SK-MEL-5 (cell line): ENCODE measurements around the gene HIGD1B. TPM values are rescaled to one million over a fixed set of nuclear protein-coding genes. Genes with fewer than 3 reads are reported as not detected.

Experiments
- DNase-seq: peaks from one replicate; pipeline ENCODE4 v3.0.0-alpha.2; 2016; ENCODE audit warnings: low read depth, low spot score
- in situ Hi-C: cut with HindIII; loops from 2 replicates; pipeline ENCODE4 v1.10.0; 2016; ENCODE audit warnings: low sequenced_read_pairs, high pct_unique_total_duplicates, low pct_unique_long_range_greater_than_20kb
- total RNA-seq: library from RNA; depleted of rRNA; stranded (reverse); fragments of >200 nt; shearing (Covaris generic); gene quantifications from 2 replicates; pipeline ENCODE4 v1.2.3, GENCODE V29; 2014

Gene HIGD1B
- total RNA-seq, 1 experiment from 2014 or later: not detected

DNA sequence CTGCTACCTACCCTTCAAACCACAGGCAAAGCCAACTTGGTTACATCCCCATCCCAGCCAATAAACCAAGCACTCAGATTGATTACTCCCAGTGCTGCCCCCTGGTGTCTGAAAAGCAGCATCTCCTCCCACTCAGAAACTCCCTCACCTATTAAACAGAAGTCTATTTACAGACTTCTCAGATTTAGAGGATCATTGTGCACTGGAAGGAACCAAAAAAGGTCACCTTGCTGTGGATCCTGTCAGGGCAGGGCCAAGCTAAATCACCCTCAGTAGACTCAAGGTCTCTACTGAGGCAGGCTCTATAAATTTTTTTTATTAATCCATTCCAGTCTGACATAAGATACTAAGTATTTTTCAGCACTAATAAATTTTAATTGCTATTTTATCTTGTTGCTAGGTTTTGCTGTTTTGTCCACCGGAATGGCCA, 17.6 kb downstream of the HIGD1B start:
- peak; percentile 82 for DNase-seq
- in situ Hi-C loops: no loop called here

DNA sequence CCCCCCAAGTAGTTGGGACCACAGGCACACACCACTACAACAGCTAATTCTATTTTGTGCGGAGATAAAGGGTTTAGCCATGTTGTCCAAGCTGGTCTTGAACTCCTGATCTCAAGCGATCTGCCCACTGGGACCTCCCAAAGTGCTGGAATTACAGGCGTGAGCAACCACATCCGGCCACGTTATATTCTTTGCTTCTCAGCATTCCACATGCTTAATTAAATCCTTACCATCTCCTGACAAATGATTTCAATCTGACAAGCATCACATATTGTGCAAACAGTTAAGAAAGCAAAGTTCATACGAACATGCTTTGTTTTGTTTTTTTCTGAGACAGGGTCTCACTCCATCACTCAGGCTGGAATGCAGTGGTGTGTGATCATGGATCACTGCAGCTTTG, 18.2 kb downstream of the HIGD1B start:
- no peak for DNase-seq
- in situ Hi-C loops: no loop called here

DNA sequence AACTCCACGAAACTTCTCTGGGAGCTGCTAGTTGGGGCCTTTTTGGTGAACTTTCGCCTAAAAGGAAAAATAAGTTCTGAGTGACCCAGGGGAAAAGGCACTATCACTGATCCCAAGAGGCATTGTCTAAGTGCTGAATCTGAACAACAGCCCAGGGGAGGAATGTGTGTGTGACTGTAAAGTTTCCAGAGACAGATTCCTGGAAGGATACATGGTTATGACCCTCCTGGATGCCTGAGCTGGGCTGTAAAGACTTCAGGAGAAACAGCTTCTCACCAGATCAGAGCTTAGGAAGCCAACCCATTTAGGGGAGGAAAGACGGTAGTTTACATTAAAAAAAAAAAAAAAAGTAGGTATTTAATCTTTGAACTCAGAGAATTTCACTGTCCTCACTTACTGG, 20.2 kb downstream of the HIGD1B start:
- DNase-seq: no peak
- in situ Hi-C loops: no loop called here

DNA sequence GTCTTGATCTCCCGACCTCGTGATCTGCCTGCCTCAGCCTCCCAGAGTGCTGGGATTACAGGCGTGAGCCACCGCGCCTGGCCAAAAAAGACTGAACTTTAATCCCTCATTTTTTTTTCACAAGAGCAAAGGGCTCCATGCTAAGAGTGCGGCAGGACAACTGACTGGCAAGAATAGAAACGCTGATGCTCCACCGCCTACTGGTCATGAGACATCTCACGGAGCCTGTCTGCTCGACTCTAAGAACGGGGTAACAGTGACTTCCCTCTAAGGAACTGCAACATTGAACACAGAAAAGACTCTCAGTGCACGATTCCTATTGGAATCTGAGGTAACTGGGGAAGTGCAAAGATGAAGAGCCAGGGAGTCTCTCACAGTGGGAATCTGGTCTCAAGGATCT, 23.9 kb downstream of the HIGD1B start:
- in situ Hi-C loops: no loop called here
- no peak for DNase-seq

DNA sequence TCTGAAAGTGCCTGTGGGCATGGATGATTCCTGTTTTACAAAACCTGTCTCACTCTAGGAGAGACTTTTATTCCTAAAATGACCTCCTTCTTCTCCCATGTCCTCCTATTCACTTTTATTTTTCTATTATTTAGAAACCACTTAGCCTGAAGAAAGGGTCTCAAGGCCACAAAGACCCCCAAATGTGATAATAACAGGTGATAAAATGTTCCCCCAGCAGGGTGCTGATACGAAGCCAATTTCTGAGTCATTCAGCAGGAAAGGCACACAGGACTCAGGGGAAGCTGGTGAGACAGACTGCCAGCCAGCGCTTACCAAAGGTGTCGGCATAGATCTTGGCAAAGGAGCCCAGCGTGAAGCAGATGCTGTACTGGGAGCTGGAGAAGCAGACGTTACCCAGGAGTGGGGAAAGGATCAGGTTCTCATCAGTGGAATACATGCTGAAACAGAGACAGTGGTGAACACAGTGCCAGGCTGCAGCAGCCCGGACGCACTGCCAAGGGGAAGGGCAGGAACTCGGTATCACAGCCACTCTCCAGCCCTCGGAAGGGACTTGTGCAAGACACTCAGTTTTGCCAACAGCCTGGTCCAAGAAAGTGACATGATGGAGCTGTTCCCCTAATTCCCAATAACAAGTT, 24.6 kb downstream of the HIGD1B start:
- no peak for DNase-seq

DNA sequence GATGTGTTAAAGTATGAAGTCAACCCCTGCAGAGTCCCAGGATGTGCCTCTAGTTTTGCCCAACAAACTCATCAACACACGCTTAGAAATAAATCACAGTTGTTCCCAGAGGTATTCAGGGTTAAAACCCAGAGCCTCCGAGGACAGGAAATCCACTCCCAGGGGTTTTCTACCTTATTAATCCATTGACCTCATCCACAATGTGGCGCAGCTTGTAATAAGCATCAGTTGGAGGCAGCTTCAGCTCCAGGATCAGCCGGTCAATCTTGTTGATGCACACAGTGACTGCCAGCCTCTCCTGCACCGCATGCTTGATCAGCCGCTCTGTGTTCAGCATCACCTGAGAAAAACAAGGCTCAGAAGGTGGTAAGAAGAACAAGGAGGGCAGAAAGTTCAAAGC, 28.1 kb downstream of the HIGD1B start:
- in situ Hi-C loops: no loop called here
- no peak for DNase-seq

More for the DNA sequence above, 24.6 kb downstream of the HIGD1B start:
- in situ Hi-C loops: no loop called here

DNA sequence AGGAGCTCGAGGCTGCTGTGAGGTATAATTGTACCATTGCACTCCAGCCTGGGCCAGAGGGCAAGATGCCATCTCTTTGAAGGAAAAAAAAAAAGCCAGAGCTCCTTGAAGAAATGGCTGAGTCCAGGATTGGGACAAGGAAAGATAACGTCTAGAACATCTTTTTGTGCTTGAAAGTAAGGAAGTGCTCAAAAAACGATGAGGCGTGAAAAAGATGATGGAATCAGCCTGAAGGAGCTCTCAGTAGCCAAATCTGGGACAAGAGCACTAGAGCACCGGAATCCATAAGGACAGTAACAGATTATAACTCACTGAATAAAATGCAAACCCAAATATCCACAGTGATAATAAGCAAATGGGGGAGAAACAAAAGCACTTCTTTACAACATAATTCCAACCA, 29.4 kb downstream of the HIGD1B start:
- no peak for DNase-seq
- in situ Hi-C loops: no loop called here

DNA sequence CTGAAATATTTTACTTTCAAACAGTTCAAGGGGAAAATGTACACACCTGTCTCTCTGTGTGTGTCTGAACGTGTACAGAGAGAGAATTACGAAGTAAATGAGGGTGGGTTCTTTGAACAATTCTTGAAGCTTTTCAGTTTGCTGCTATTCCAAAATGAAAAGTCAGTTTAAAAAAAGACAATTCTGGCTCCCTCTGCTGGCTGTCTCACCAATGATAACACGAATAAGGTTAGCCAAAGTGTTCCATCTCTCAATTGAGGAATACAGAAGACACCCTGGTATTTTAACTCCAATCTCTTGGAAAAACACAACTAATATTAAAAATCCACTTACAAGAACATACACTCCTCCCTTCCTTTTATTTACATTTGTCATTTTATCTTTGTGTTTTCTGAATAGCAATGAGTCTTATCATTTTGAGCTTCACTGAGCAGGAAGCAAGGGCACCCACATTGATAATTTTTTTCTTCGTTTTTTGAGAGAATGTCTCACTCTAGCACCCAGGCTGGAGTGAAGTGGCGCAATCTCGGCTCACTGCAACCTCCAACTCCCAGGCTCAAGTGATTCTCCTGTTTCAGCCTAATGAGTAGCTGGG, 31.0 kb downstream of the HIGD1B start:
- peak; percentile 62 for DNase-seq
- in situ Hi-C loops: no loop called here

DNA sequence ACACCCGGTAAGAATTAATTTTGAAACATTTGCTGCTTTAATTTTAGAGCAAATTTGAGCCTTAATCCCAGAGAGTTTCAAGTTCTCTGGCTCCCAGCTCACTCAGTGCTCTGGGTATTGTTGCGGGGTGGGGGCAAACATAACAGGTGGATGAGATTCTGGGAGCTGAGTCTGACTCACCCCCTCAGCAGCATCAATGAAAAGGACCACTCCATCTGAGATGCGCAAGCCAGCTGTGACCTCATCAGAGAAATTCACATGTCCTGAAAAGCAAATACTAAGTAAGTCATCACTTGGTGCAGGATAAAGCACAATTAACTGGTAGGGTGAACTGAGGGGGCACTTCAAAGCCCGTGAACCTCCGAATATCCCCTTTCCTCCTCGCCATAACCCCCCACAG, 31.7 kb downstream of the HIGD1B start:
- no peak for DNase-seq
- in situ Hi-C loops: no loop called here

DNA sequence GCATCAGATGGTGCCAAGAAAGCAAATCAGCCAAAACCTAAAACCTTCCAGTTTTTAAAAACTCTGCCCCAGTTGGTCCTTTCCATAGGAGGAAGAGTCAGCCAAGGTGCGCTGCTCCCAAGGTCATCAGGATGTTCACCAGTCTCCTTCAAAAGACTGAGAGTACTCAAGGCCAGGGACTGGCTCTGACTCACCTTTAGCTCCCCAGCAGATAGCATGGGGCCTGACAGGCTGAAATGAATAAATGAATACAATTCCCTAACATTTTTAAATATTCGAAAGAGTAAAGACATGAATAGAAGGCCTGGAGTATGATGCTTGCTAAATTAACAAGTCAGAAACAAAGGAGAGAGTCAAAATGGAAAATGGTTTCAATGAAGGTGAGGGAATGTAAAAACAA, 32.4 kb downstream of the HIGD1B start:
- in situ Hi-C loops: no loop called here
- no peak for DNase-seq

DNA sequence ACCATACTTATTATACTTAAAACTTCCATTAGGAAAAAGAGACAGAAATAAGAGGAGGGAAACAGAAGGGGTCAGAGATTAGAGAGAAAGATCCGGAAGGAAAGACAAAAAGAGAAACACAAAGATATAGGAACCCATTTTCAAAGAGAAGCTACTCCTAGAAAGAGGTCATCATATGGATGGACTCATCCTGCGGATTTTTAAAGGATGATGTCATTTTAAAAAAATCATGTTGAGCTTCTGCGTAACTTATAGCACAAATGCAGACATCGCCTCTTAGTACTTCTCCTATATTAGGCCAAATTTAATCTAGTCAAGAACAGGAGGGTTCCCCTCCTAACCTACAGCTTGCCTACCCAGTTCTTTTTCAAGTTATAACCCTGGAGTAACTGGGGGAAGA, 33.5 kb downstream of the HIGD1B start:
- no peak for DNase-seq
- in situ Hi-C loops: no loop called here

DNA sequence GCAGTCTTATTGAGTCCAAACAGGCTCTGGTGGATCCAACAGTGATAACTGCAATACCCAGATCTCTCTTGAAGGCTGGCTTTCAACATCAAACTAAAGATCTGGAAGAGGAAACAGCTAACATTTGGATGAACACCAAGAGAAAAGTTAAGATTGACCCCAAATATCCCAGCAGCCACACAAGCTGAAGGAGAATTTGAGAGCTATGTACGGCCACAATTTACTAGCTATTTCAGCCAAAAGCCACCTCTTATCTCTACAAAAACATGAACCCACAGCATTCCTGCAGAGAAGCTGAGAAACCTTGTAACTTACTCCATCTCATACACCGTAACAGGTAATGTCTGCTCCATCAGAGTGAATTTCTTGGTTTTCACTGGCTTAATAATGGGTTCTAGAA, 37.3 kb downstream of the HIGD1B start:
- no peak for DNase-seq
- in situ Hi-C loops: no loop called here

DNA sequence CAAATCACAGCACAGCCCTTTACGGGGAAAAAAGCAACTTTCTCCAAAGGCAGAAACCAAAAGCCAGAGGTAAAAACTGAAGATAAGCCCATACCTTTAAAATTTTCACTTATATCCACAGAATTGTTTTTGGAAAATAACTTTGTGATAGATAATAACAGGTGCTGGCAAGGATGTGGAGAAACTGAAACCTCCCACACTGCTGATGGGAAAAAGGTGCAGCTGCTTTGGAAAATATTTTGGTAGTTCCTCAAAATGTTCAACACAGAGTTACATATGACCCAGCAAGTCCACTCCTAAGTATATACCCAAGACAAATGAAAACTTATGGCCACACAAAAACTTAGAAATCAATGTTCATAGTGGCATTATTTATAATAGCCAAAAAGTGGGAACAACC, 39.3 kb downstream of the HIGD1B start:
- no peak for DNase-seq
- in situ Hi-C loops: no loop called here

DNA sequence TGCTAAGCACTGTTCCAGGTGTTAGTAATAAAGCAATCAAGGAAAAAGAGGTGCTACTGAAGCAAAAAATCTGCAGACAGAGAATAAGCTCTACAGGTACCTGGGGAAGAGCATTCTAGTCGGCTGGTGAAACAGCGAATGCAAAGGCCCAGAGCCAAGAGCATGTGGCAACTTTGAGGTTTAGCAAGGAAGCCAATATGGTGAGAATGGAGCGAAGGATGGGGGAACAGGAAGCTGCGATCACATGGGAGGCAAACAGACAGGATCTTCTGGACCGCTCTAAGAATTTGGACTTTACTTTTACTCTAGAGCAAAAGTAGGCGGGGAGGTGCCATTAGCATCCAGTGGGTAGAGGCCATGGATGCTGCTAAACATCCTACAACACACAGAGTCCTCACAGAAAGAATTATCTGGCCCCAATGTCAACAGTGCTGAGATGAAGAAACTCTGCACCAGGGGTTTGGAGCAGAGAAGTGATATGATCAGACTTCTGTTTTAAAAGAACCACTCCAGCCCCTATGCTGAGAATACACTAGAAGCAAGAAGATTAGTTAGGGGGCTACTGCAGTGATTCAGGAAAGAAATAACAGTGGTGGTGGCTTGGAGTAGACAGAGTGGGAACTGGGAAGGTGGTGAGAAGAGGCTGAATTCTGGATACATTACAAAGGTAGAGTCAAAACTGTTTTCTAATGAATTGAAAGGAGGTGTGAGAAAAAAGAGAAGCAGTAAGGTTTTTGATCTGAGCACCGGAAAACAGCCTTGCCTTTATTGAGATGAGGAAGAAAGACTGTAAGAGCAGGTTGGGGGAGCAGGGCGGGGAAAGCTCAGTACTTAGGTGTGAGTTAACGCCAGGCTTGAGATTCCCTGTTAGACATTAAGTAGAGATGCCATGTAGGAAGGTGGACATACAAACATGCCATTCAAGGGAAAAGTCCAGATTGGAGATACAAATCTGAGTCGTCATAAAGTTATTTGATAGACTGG, 40.6 kb downstream of the HIGD1B start:
- in situ Hi-C loops: no loop called here
- DNase-seq: no peak

DNA sequence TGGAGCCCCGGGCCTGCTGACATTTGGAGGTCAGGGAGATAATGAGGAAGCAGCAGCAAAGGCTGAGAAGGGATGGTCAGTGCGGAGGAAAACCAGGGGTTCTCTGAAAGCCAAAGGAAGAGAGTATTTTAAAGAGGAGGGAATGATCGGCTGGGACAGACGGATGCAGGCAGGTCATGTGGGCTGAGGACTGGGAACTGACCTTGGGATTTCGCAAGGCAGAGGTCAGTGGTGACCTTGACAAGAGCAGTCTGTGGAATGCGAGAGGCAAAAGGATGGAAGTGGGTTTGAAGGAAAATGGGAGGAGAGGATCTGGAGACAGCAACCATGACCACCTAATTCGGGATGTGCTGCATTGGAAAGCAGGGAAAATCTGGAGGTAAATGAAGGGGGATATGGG, 41.3 kb downstream of the HIGD1B start:
- no peak for DNase-seq
- in situ Hi-C loops: no loop called here

DNA sequence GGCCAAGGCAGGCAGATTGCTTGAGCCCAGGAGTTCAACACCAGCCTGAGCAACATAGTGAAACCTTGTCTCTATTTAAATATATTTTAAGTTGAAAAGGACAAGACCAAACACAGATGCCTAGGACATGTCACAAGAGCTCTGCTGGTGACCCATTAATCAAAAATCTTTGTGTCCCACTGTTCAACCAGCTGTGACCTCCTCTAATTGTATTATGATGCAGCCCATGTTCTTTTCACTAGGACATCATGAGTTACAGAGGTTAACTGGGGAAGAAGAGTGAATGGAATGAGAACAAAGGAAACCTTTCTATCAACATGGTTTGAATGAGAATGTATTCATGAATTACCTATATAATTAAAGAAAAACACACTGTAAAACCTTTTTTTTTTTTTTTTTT, 44.6 kb downstream of the HIGD1B start:
- in situ Hi-C loops: no loop called here
- DNase-seq: no peak

DNA sequence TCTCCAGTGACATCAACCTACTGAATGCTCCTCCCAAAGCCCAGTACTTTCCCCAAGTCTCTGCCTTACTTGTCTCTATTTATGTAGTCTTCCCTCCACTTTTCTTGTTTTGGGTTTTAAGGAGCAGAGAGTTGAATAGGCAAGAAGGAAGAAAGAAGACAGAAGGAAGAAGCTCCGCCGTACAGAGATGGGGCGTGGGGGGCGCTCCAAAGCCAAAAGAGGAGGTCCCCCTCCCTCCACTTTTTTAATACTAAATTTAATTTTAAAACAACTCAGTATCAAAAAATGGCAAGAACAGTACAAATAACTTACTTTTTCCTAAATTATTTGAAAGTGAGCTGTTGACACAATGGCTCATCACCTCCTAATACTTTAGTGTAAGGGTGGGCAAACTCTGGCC, 47.0 kb downstream of the HIGD1B start:
- in situ Hi-C loops: no loop called here
- no peak for DNase-seq

DNA sequence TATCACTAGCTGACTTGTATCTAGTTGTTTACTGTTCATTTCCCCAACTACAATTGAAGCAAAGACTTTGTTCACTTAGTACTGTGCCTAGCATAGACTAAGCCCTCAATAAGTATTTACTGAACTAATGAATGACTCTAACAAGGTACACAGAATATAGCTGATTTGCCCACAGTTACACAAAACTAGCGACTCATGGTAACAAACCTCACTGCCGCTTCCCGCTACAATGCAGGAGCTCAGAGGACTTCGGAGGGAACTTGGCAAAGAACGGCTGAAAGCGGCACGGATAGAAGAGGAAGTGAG, 51.0 kb downstream of the HIGD1B start:
- DNase-seq: no peak
- in situ Hi-C loops: no loop called here
